Loucy (cell line): Measurements from ENCODE around the gene SMIM12.

Experiments
- H2AFZ ChIP-seq: fragments of 200-600 bp; sonication (generic); 2 replicates; pipeline ENCODE4 v1.6.0; 2016; ENCODE audit warnings: antibody characterized with exemption, mild to moderate bottlenecking, low read length, moderate library complexity
- H3F3A ChIP-seq: fragments of 200-600 bp; 2 replicates; pipeline ENCODE4 v1.6.0; 2016; ENCODE audit warnings: antibody characterized with exemption, low read depth, mild to moderate bottlenecking
- H3K27me3 ChIP-seq: fragments of 200-600 bp; sonication (generic); 2 replicates; pipeline ENCODE4 v1.6.1; 2014; ENCODE audit warnings: low read length, mild to moderate bottlenecking; ENCODE audit not compliant: insufficient read depth, poor library complexity, severe bottlenecking
- H3K36me3 ChIP-seq: fragments of 200-600 bp; sonication (generic); 2 replicates; pipeline ENCODE4 v1.6.1; 2016; ENCODE audit warnings: low read length; ENCODE audit not compliant: insufficient read depth
- H3K4me1 ChIP-seq: fragments of 200-600 bp; sonication (generic); 2 replicates; pipeline ENCODE4 v1.5.1; 2014; ENCODE audit warnings: low read length, mild to moderate bottlenecking; ENCODE audit not compliant: insufficient read depth, poor library complexity, severe bottlenecking
- H3K4me2 ChIP-seq: fragments of 200-600 bp; sonication (generic); 2 replicates; pipeline ENCODE4 v1.6.0; 2014; ENCODE audit warnings: antibody characterized with exemption, low read length, low read depth, mild to moderate bottlenecking; ENCODE audit not compliant: poor library complexity, severe bottlenecking
- H3K4me3 ChIP-seq: fragments of 200-600 bp; sonication (generic); 2 replicates; pipeline ENCODE4 v1.5.1; 2014; ENCODE audit warnings: low read length, mild to moderate bottlenecking, mixed read lengths; ENCODE audit not compliant: poor library complexity, severe bottlenecking
- H3K79me2 ChIP-seq: fragments of 200-600 bp; sonication (generic); 2 replicates; pipeline ENCODE4 v1.6.1; 2014; ENCODE audit warnings: low read length; ENCODE audit not compliant: insufficient read depth
- H3K9ac ChIP-seq: fragments of 200-600 bp; sonication (generic); 2 replicates; pipeline ENCODE4 v1.6.0; 2014; ENCODE audit warnings: mild to moderate bottlenecking, low read depth, low read length, moderate library complexity; ENCODE audit not compliant: poor library complexity, severe bottlenecking
- H3K9me2 ChIP-seq: fragments of 200-600 bp; sonication (generic); replicated peaks from 2 replicates; pipeline ENCODE4 v1.6.1; 2016; ENCODE audit warnings: low read depth, low read length, mixed read lengths
- H3K9me3 ChIP-seq: fragments of 200-600 bp; sonication (generic); 2 replicates; pipeline ENCODE4 v1.6.1; 2014; ENCODE audit warnings: mild to moderate bottlenecking, antibody characterized with exemption, low read length, low read depth; ENCODE audit not compliant: insufficient read depth
- H4K20me1 ChIP-seq: fragments of 200-600 bp; sonication (generic); 2 replicates; pipeline ENCODE4 v1.6.0; 2014; ENCODE audit warnings: antibody characterized with exemption, low read length, mild to moderate bottlenecking; ENCODE audit not compliant: insufficient read depth, poor library complexity, severe bottlenecking
- CTCF ChIP-seq: fragments of 200-600 bp; sonication (generic); conservative IDR thresholded peaks from 2 replicates; pipeline ENCODE4 v1.5.1; 2014; ENCODE audit warnings: mild to moderate bottlenecking, antibody characterized with exemption, low read length
- EZH2phosphoT487 ChIP-seq: fragments of 200-600 bp; IDR thresholded peaks from 2 replicates; pipeline ENCODE4 v1.6.1; 2018; ENCODE audit warnings: antibody characterized with exemption, mild to moderate bottlenecking, moderate library complexity, borderline replicate concordance

The SMIM12 gene

DNA sequence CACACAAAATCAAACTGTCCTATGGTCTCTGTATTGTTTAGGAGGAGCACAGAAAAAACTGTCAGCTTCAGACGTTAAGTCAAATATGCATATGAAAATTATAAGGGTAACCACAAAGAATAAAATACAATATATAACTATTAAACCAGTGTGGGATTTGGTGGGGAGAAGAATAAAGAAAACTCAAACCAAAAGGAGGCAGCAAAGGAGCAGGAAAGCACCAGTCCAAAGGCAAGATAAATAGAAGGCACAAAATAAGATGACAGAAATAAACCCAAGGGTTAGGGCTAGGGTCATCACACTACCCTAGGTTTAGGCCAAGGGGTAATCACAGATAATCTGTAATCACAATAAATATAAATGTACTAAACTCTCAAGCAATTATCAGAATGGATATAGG lies 37.1 kb upstream of the SMIM12 start:
- Histone ChIP-seq H3K4me1 (peaks cover 9% of the 10 kb centered on the region), H3K36me3 (no peaks in the 10 kb centered on the region), H3K27me3 (no peaks in the 10 kb centered on the region), H3K9me3 (peaks cover 7% of the 10 kb centered on the region; the same call in 1 of the 2 replicates), H2AFZ (no peak overlapping the region), H3K9me2 (no peaks in the 10 kb centered on the region), H3K9ac (no peak overlapping the region), H3K4me2 (no peak overlapping the region), H3F3A (no peaks in the 10 kb centered on the region), H3K79me2 (no peaks in the 10 kb centered on the region), H4K20me1 (no peaks in the 10 kb centered on the region), H3K4me3 (no peak overlapping the region)
- TF ChIP-seq CTCF = peak; percentile 60
- no peak for TF ChIP-seq EZH2phosphoT487

DNA sequence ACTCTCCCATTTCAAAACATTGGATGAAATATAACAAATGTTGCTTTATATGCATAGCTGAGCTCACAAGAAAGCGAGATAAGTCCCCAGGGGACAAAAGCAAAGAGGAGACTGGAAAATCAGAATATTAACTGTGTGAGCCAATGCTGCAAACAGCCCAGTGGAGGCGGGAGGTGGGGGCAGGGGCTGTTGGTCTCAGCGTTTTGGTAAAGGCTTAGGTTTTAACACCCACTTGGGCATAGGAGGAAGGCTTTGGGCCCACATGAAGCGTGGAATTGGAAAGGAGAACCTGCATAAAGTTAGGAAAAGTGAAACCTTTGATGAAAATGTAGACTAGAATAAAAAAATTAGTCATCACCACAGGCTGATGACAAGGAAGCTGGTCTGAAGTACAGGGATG lies 30.2 kb upstream of the SMIM12 start:
- Histone ChIP-seq H3K9ac (no peak overlapping the region), H3K36me3 (no peaks in the 10 kb centered on the region), H3K79me2 (no peaks in the 10 kb centered on the region), H4K20me1 (no peaks in the 10 kb centered on the region), H2AFZ (no peak overlapping the region), H3K4me2 (no peak overlapping the region), H3K4me3 (no peak overlapping the region), H3K27me3 (no peaks in the 10 kb centered on the region), H3K9me2 (no peaks in the 10 kb centered on the region), H3K4me1 (no peaks in the 10 kb centered on the region), H3F3A (no peaks in the 10 kb centered on the region), H3K9me3 (peaks cover 7% of the 10 kb centered on the region; the same call in 1 of the 2 replicates)
- TF ChIP-seq CTCF (no peak), EZH2phosphoT487 (no peak)

DNA sequence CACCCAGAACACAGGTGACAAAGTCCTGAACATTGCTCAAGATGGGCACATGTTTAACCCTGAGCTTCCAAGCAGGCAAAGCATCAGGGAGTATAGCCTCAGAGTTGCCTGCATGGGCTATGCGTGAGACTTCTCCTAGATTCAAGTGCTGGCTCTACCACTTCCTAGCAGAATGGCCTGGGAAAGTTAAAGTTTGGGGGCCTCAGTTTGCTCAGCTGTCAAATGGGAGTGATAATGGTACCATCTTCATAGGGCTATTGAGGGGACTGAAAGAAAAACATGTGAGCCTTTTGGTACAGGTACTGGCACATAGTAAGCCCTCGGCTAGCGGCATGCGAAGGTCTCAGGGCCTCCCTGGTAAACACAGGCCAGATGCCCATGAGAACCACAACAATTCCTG lies 28.0 kb upstream of the SMIM12 start:
- Histone ChIP-seq H2AFZ (no peak overlapping the region), H3K9me2 (no peaks in the 10 kb centered on the region), H3K9me3 (peaks cover 7% of the 10 kb centered on the region; the same call in 1 of the 2 replicates), H3K4me2 (no peak overlapping the region), H3K9ac (no peak overlapping the region), H3F3A (no peaks in the 10 kb centered on the region), H3K4me3 (no peak overlapping the region), H3K36me3 (no peaks in the 10 kb centered on the region), H3K4me1 (no peaks in the 10 kb centered on the region), H3K27me3 (no peaks in the 10 kb centered on the region), H4K20me1 (no peaks in the 10 kb centered on the region), H3K79me2 (no peaks in the 10 kb centered on the region)
- TF ChIP-seq EZH2phosphoT487 (no peak), CTCF (no peak)
